Thyroid gland (tissue), 4 donors: ENCODE data around the gene CPLX1.

Experiments
- CTCF ChIP-seq, 6 experiments: fragments of 200-600 bp in 3 of 6; fragments of 450-650 bp in 3 of 6; sonication (generic) in 3 of 6; IDR thresholded peaks; one replicate each; pipeline ENCODE4 v1.5.1; 2016 to 2019; ENCODE audit warnings: antibody characterized with exemption in 6 of 6, mild to moderate bottlenecking in 2 of 6, inconsistent platforms in 1 of 6, moderate library complexity in 1 of 6
- POLR2A ChIP-seq, 2 donors: fragments of 450-650 bp; IDR thresholded peaks; one replicate each; pipeline ENCODE4 v1.6.1; 2017; ENCODE audit warnings: antibody characterized with exemption in 2 of 2, mild to moderate bottlenecking in 2 of 2, moderate library complexity in 1 of 2

GRCh38 chr4:771464-771863, 54.5 kb downstream of the CPLX1 start:
- TF ChIP-seq CTCF (IDR thresholded peaks at IDR 0.05), result no peak
- no peak for TF ChIP-seq POLR2A (IDR thresholded peaks at IDR 0.05)
